ENCODE data around the gene NEAT1.

NEAT1 gene

DNA sequence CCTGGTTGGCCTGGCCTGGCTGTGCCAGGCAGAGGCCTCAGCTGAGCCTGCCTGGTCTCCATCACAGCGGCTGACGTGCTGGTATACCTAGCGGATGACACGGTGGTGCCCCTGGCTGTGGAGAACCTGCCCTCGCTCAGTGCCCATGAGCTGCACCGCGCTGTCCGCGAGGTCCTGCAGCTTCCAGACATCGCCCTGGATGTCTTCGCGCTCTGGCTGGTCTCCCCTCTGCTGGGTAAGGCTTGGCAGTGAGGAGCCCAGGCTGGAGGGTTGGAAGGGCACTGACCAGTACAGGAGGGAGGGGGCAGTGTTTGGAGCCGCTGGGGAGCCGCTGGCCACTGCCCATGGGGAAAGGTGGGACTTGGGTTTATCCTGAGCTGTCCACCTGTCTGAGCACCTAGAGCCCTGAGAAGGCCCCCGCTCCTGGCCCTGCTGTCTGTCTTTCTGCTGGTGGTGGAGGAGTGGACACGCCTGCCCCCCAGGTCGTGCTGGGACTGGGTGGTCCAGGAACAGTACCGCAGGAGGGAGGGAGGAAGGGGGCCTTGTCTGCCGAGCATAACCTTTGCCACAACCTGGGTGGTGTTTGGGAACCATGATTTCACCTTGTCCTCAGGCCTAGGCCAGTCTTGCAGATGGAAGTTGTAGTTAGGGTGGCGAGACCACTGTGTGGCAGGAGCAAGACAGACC, 33.2 kb upstream of the NEAT1 start:
- DNase-seq (ENCODE audit: low read depth), result no peak

DNA sequence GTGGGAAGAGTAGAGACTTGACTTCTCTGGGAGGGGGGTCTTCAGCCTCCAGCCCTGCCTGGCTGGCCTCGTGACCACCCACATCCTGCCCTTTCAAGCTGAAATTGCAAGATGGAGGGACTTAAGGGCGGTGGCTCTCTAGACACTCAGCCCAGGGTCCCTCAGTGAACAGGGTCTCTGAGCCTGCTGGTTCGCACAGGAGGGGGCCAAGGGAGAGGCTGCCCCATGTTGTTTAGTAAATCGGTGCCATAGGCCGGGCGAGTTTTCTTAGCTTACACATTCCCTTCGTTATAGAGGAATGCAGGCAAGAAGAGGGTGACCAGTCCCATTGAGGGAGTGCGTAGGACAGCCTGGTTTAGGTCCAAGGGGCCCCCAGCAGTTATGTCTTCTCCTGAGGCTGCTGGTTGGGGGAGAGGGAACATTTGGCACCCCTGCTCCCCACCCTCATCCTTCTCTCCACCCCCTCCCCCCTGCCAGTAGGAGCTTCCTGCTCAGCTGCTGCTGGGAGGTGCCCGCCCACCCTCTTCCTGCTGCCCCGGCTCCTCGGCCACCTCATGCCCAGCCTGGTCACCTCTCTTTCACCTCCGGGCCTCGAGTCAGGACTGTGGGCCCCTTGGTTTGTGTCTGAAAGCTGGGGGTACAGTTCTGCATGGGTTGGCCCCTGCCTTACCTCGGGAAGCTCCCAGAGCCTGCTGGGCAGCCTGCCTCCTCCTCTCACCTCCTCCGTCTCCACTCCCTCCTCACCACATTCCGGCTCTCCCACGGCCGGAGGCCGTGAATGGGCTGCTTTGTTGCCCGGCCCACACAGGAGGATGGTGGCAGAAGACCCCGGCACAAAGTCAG, 32.3 kb upstream of the NEAT1 start:
- DNase-seq (ENCODE audit: low read depth), result no peak

DNA sequence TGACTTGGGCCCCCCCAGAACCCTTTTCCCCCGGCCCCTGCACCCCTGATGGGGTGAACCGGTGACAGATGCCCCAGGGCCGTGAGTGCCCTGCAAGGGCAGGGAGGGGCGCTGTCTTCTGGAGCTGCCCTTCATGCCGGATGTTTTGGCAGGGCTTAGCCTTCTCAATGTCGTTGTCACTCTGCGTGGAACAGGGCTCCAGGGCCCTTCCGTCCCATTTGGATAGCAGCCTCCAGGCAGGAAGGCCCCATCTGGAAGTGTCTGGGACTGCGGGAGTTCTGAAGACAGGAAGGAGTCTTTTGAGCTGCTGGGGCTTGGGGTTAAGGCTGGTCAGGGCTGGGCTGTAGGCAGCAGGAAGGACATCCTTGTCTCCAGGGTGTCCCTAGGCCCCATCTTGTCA, 31.6 kb upstream of the NEAT1 start:
- no peak for DNase-seq (ENCODE audit: low read depth)

DNA sequence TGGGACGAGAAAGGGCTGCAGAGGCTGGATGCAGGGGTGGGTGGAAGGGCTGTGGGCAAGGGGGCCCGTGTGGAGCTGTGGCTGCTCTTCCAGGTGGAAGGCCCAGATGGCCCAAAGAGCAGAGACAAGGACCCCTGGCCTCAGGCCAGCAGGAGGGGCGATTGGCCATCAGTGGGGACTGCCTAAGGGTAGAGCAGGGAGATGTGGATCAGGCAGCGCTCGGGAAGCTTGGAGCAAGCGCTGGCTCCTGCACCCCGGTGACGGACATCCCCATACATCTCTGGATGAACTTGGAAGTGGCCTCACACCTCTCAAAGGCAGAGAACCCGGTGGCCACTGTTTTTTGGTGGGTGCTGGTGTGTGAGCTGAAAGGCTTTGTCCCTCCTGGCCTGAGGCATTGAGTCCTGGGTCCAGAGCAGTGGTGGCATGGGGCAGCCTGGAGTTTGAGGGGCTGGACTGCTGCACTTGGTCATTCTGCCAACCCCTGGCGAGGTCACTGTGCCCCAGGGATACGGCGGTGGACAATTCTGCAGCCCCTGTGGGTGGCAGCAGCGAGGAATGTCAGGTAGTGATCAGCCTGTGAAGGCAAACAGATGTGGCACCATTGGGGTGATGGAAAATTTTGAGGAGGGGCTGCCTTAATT, 30.3 kb upstream of the NEAT1 start:
- DNase-seq (ENCODE audit: low read depth), result no peak

DNA sequence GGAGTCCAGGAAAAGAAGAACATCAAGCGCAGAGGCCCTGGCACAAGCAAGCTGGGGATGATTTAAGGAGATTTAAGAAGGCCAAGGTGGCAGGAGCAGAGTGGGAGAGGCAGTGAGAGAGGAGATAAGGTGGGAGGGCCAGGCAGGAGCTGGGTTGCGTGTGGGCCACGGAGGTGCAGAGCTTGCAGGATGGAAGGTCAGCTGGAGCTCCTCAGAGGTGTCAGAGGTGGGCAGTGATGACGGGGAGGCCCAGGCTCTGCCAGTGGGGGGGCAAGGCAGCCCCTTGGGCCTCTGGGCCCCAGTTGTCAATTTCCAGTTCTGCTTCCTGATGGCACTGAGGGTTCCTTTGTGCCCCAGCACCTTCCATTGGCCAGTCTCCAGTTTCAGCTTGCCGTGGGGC, 29.7 kb upstream of the NEAT1 start:
- DNase-seq (ENCODE audit: low read depth), result no peak

DNA sequence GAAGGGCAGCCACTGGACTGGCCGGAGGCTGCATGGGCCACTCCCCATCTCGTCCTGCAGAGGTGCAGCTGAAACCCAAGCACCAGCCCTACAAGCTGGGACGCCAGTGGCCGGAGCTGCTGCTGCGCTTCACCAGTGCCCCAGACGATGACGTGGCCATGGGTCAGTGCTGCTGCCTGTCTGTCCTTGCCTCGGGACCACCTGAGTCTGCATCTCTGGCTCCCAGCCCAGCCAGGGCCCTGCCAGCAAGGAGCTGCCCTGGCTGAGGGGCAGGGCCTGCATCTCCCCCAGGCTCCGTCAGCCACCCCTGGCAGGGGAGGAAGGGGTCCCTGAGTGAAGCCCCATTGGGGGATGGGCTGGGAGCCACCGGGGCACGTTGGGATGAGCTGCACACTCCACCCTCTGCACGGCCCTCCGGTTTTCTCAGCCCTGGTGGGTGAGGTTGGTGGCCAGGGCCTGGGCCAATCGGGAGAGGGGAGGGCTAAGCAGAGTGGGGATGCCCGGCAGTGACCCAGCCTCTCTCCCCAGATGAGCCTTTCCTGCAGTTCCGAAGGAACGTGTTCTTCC, 29.0 kb upstream of the NEAT1 start:
- no peak for DNase-seq (ENCODE audit: low read depth)

DNA sequence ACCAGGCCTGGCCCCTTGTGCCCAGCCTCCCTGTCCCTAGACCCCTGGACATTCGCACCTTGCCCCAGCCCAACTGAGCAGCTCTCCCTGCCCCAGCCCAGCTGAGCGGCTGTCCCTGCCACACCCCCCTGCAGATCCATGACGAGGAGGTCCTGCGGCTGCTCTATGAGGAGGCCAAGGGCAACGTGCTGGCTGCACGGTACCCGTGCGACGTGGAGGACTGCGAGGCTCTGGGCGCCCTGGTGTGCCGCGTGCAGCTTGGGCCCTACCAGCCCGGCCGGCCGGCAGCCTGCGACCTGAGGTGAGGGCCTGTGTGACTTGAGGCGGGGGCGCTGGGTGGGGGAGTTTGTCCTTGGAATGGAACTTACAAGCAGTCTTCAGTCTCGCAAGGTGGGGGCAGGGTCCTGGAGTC, 28.5 kb upstream of the NEAT1 start:
- no peak for DNase-seq (ENCODE audit: low read depth)

DNA sequence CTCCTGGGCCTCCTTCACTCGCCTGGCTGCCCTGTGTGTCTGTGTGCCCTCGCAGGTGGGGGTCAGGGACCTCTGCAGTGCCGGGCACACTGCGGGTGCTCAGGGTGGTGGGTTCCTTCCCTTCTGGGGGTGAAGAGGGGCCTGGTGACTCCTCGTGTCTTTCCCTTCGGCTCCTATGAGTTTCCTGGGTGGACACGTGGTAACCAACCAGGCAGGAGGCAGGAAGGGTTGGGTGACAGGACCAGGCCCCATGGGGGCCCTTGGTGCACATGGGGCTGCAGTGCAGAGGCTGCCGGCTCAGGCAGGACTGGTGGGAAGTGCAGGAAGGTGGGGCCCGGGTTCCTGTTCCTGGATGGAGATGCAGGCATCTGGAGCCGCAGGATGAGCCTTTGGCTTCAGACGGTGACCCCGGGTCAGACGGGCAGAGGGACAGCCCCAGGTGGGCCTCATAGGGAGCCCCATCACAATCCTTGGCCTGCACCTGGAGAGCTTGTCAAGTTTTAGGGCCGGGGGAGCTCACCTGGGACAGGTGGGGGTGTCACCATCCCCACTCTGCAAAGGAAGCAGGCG, 26.6 kb upstream of the NEAT1 start:
- DNase-seq (ENCODE audit: low read depth), result no peak

DNA sequence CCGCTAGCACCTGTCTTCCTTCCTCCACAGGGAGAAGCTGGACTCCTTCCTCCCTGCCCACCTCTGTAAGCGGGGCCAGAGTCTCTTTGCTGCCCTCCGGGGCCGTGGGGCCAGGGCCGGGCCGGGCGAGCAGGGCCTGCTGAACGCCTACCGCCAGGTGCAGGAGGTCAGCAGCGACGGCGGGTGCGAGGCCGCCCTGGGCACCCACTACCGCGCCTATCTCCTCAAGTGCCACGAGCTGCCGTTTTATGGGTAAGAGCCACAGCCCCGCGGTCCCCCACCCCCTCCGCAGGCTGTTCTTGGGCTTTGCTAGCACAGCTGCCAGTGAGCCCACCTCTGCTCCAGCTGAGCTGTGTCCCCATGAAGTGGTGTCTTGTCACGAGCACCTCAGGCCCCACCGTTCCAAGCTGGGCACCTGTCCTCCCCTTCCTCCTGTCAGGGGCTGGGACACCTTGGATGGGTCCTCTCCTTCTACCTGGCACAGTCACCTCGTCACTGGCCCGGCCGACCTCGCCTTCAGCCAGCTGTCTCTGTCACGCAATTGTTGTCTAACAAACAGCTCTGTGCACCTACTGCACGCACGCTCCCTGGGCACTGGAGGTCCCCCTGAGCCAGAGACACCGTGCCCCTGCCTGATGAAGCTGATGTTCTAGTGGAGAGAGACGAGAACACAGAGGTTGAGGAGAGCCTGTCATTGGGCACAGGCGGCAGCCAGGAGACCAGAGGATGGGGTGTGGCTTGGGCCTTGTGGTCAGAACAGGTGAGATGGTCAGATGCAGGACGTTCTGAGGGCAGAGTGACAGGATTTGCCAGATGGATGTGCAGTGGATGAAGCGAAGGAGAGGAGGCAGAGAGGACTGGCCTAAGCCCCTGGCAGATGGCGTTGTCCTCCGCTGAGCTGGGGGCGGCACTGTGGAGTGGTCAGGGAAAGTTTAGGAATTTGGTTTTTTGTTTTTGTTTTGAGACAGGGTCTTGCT, 25.5 kb upstream of the NEAT1 start:
- DNase-seq (ENCODE audit: low read depth), result no peak

DNA sequence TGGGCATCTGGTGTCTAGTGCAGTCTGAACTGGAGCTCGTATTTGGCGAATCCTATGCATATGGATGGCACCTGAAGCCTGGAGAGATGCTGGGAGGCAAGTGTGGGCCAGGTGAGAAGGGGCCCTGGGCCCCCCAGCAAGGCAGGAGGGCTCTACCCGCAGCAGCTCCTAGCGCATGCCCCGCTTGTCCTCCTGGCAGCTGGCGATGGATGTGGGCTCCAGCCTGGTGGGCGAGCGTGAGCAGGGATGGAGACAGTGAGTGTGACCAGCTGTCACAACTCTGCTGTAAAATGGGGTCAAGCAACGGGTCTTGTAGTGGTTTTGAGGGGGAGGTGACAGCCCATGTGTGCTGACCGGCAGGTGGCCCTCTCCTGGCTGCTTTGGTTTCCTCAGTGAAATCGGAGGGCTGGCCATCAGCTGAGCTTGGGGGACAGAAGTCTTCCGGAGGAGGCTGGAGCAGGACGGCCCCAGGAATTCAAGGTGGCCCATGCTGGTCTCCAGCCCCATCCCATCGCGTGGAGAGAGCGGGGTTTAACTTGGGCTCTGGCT, 24.2 kb upstream of the NEAT1 start:
- DNase-seq (ENCODE audit: low read depth), result no peak

DNA sequence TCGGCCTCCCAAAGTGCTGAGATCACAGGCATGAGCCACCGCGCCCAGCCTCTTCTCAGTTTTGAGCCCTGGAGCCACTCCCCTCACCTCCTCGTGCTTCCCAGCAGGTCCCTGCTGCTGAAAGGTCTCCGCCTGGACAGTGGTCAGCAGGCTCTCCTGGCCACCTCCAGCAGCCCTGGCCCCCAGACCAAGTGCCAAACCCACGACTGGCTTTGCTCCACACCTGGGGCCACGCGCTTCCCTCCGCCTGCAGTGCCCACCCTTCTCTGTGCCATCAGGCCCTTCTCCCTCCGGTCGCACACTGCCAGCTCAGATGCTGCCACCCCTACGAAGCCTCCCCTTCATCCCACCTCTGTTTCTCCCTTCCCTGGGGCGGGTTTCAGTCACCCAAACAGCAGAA, 23.3 kb upstream of the NEAT1 start:
- no peak for DNase-seq (ENCODE audit: low read depth)

DNA sequence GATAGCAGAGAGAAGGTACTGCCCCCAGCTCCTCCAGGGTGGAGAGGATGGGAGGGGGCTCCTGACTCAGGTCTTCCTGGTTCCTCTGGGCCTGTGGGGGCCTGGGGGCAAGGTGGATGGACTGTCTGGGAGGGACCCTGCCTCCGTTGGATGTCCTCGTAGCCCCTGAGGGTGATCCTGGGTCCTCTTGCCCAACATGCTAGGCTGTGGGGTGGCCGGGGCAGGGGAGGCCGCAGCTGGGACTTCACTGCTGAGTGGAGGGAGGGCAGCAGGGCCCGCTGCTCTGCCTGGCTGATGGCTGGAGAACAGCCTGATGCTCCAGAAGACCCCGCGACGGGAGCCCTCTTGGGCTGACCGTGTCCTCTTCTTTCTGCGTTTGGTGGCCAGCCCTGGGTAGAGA, 22.8 kb upstream of the NEAT1 start:
- DNase-seq (ENCODE audit: low read depth), result no peak

DNA sequence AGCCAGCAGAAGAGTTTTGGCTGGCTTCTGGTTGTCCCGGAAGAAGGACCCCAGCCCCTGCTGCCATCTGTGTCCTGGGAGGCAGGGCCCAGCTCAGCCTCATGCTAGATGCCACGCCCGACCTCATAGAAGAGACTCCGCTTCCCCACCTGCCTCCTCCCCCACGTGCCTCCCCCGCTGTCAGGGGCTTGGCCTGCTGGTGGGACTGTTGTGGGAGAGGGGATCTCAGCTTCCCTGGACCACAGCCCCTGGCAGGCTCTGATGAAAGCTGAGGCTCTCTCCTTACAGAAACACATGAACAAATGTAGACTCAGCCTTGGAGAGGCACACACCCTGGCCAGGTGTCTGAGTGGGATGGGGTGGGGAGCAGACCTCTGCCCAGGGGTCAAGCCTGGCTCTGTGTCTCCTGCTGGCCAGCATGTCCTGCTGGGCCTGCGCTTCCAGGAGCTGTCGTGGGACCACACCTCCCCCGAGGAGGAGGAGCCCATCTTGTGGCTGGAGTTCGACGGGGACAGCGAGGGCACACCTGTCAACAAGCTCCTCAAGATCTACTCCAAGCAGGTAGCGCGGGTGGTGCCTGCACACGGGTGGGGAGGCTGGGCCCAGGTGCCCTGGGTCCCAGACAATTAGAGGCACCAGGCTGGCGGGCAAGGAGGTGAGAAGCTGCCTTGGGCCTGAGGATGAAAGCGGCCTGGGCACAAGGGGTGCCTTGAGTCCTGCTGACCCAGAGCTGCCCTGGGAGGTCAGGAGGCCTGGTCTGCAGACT, 22.1 kb upstream of the NEAT1 start:
- no peak for DNase-seq (ENCODE audit: low read depth)

DNA sequence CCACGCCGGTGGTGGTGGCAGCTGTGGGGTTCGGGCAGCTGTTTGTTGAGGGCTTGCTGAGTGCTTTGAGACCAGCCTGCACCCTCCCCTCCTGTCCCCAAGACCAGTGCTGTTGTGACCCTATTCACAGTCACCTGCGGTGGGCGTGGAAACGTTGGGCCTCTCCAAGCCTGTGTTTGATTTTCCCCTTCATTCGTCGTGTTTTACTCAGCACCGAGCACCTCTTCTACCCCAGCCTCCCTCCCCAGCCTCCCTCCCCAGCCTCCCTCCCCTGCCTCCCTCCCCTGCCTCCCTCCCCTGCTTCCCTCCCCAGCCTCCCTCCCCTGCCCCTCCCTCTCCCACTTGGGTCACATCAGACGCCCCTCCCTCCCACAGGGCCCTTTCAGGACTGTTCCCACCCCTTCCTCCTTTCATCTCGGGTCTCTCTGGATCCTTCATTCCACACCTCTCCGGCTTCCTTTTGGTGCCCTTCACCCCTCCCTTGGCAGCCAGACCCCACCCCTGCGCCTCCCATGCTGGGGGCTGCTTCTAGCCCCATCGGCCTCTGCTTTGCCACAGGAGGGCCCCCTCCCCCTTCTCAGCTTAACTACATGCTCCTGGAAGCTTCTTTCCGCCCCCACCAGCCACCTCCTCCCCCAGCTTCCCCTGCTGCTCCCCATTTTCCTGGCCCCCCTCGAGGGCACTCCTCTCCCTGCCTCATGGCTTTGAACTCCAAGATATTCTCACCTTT, 21.4 kb upstream of the NEAT1 start:
- DNase-seq (ENCODE audit: low read depth), result no peak

DNA sequence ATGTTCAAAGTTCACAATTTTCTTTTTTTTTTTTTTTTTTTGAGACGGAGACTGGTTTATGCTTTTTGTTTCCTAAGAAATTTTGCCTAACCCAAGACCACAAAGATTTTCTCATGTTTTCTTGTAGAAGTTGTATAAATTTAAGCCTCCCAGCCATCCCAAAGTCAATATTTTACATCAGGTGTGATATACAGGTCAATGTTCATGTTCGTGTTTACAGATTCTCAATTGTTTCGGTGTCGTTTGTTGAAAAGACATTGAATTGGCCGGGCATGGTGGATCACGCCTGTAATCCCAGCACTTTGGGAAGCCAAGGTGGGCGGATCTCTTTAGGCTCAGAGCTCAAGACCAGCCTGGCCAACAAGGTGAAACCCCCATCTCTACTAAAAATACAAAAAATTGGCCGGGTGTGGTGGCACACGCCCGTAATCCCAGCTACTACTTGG, 20.8 kb upstream of the NEAT1 start:
- DNase-seq (ENCODE audit: low read depth), result no peak

DNA sequence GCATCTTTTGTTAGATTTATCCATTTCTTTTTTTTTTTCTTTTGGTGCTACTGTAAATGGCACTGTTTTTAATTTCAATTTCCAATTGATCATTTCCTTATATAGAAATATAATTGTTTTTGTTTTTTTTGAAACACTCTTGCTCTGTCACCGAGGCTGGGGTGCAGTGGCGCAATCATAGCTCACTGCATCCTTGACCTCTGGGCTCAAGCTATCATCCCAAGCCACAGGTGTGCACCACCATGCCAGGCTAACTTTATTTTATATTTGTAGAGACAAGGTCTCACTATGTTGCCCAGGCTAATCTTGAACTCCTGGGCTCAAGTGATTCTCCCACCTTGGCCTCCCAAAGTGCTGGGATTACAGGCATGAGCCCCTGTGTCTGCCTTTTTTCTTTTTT, 19.8 kb upstream of the NEAT1 start:
- no peak for DNase-seq (ENCODE audit: low read depth)

DNA sequence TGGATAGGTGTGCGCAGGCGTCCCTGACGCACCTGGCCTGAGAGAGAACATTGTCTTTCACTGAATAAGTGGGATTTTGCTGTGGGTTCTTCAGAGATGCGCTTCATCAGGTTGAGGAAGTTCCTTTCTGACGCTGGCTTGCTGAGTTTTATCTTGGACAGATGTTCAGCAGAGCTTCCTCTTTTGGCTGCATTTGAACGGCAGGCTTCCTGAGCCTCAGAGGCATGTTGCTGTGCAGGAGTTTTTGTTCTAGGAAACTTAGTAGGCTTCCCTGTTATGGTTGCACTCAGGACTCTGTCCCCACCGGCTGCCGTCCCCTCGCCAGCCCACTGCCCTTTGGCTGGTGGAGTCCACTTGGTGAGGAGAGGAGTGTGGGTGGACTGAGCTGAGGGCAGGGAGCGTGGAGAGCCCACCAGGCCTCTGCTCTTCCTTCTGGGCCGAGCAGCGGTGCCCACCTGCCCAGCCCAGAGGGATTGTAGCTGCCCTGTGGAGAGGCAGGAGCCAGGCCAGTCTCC, 18.9 kb upstream of the NEAT1 start:
- DNase-seq (ENCODE audit: low read depth), result no peak

DNA sequence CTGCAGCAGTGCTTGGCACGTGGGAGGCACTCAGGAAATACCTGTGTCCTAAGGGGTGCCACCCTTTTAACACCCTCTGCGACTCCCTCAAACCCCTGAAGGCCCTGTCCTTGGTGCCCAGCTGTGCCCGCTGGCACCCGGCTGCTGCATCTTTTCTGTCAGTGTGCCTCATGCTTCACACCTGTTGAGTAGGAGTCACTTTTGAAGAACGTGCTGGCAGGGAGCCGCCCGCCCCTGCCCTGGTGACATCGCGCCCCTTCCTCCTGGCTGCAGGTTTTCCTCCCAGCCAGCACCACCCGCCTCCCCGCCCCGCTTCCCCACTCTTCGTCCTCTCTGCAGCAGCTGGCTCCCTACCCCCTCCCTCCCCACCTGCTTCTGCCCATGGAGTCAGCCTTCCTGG, 18.4 kb upstream of the NEAT1 start:
- no peak for DNase-seq (ENCODE audit: low read depth)

DNA sequence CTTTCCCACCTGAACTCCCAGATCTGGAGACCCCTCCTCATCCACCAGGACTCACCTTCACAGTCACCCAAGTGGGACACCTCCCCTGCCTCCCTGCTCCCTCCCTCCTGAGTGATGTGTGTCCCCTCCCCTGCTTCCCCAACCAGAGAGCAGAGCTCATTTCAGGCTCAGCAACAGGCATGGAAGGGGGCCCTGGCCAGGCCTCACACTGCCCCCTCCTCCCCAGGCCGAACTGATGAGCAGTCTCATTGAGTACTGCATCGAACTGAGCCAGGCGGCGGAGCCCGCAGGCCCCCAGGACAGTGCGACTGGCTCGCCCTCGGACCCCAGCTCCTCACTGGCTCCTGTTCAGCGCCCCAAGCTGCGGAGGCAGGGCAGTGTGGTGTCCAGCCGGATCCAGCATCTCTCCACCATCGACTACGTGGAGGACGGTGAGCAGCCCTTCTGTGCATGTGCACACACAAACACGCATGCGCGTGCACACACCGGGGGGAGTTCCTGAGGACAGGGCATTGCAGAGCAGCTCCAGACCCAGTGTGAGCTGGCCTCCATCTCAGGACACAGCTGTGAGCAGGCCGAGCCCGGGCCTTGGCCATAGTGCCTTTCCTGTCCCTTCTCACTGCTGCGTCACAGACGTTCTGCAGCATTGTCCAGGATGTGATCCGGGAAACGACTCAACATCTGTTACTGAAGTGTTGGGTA, 17.8 kb upstream of the NEAT1 start:
- no peak for DNase-seq (ENCODE audit: low read depth)

Data from activated T-helper 9 cell treated with anti-CD3 and anti-CD28 coated beads, Interleukin-2, amount 50 U/mL, for 16 hours (primary cell).